WI38 (cell line): Measurements from ENCODE around the gene FOSB.

Experiments used
- H3K4me3 ChIP-seq: 2 replicates; pipeline ENCODE4 v1.5.1; 2011; ENCODE audit warnings: low read depth, mild to moderate bottlenecking, control low read depth, low read length
- CTCF ChIP-seq: IDR thresholded peaks from 2 replicates; pipeline ENCODE4 v1.5.1; 2012; ENCODE audit warnings: low read depth, mild to moderate bottlenecking, control low read depth, low read length

FOSB gene

GRCh38 chr19:45473367-45473681 lies 5.5 kb downstream of the FOSB start:
- no peak for TF ChIP-seq CTCF
- H3K4me3 ChIP-seq, result no peak overlapping the region

GRCh38 chr19:45473682-45474605 lies 6.1 kb downstream of the FOSB start:
- no peak for TF ChIP-seq CTCF
- no peak overlapping the region for H3K4me3 ChIP-seq

GRCh38 chr19:45474606-45475521 lies 7.1 kb downstream of the FOSB start:
- H3K4me3 ChIP-seq, result no peak overlapping the region
- no peak for TF ChIP-seq CTCF

- no peak for TF ChIP-seq CTCF
- no peak overlapping the region for H3K4me3 ChIP-seq
These were observed 7.9 kb downstream of the FOSB start for GRCh38 chr19:45475537-45476291.

- TF ChIP-seq CTCF, result no peak
- no peak overlapping the region for H3K4me3 ChIP-seq
These were observed 8.5 kb downstream of the FOSB start for GRCh38 chr19:45476304-45476703.

- H3K4me3 ChIP-seq, result no peak overlapping the region
- TF ChIP-seq CTCF, result no peak
These were observed 9.4 kb downstream of the FOSB start for GRCh38 chr19:45477186-45477585.
